T-helper 17 cell (primary cell): ENCODE data around the gene PPP2R1B. TPM values are rescaled to one million over a fixed set of nuclear protein-coding genes. Genes with fewer than 3 reads are reported as not detected.
A peak's percentile ranks its signal among the peaks of the same experiment; 100 is the strongest.

Experiments
- ATAC-seq: fragments of 150-1000 bp; cut with Tn5 transposase; 2 replicates; pipeline ENCODE4 v1.10.0; 2021; ENCODE audit warnings: mild to moderate bottlenecking, moderate library complexity
- DNase-seq, 3 donors: peaks; one replicate each; pipeline versions ENCODE4 v3.0.0 to v3.0.0-alpha.2; 2020 to 2021
- H3K9me3 ChIP-seq: one replicate; pipeline ENCODE4 v1.7.0; 2013; ENCODE audit warnings: low read length, mild to moderate bottlenecking; ENCODE audit not compliant: control insufficient read depth, poor library complexity, severe bottlenecking
- H3K27ac Mint-ChIP-seq: one replicate; pipeline ENCODE4 v1.8.0; 2022; ENCODE audit warnings: mild to moderate bottlenecking, moderate library complexity, mixed read lengths
- H3K27me3 Mint-ChIP-seq: one replicate; pipeline ENCODE4 v1.8.0; 2022; ENCODE audit warnings: mixed read lengths
- H3K36me3 Mint-ChIP-seq: one replicate; pipeline ENCODE4 v1.8.0; 2022; ENCODE audit warnings: low read depth, mixed read lengths
- H3K4me1 Mint-ChIP-seq: one replicate; pipeline ENCODE4 v1.8.0; 2022; ENCODE audit warnings: mild to moderate bottlenecking, mixed read lengths
- H3K4me3 Mint-ChIP-seq: one replicate; pipeline ENCODE4 v1.8.0; 2022; ENCODE audit warnings: mild to moderate bottlenecking, moderate library complexity, mixed read lengths
- total RNA-seq, 4 donors: library from RNA in 2 of 4; stranded (reverse) in 2 of 4; gene quantifications; one replicate each; pipeline ENCODE4 v1.2.3 and lab custom pipeline; 2022 to 2026

Gene PPP2R1B
- total RNA-seq, 2 donors from 2014 or later: 26.4 to 32.0 TPM

- H3K4me3 Mint-ChIP-seq: no peak overlapping the region
- H3K27me3 Mint-ChIP-seq: no peaks in the 10 kb centered on the region
- peaks cover 12% of the 10 kb centered on the region for H3K36me3 Mint-ChIP-seq
- ATAC-seq (no peak), DNase-seq (no peak)
- no peak overlapping the region for H3K27ac Mint-ChIP-seq
- no peaks in the 10 kb centered on the region for H3K9me3 ChIP-seq
- peaks cover 17% of the 10 kb centered on the region for H3K4me1 Mint-ChIP-seq
Measured at GRCh38 chr11:111759376-111759775, 6.8 kb downstream of the PPP2R1B start.

DNA sequence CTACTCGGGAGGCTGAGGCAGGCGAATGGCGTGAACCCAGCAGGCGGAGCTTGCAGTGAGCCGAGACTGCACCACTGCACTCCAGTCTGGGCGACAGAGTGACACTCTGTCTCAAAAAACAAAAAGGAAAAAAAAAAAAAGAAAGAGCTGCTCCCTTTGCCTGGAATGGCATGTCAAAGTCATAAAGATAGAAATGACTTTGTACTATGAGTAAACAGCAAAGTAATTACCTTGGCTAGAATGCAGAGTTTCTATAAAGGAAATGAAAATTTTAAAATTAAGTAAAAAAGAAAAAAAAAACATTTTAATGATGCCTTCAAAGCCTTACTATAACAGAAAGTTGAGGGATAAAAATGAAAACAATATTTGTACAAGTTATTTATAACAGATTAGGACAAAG is 10.1 kb downstream of the PPP2R1B start:
- no peak for DNase-seq
- no peak overlapping the region for H3K27ac Mint-ChIP-seq
- peaks cover 5% of the 10 kb centered on the region for H3K36me3 Mint-ChIP-seq
- H3K27me3 Mint-ChIP-seq: no peaks in the 10 kb centered on the region
- H3K4me1 Mint-ChIP-seq: peaks cover 7% of the 10 kb centered on the region
- H3K4me3 Mint-ChIP-seq: no peak overlapping the region
- ATAC-seq: no peak
- no peaks in the 10 kb centered on the region for H3K9me3 ChIP-seq

DNA sequence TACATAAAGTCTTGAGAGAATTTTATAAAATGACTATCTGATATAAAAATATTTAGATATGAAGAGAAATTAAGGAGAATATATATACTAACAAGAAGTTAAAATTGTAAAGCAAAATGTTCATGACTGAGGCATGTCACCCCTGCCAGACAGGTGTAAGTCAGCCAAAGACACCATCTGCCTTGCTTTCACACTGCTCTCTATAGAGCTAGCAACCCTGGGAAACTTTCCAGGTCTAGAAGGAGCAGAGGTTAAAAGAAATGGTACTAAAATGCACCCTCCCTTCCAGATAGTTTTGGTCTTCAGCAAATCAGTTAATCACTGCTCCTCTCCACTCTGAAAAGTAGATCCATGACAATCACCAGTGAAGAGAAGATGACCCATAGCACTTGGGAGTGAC is 16.5 kb downstream of the PPP2R1B start:
- H3K9me3 ChIP-seq: no peaks in the 10 kb centered on the region
- Mint-ChIP-seq H3K4me3 (no peak overlapping the region), H3K27me3 (no peaks in the 10 kb centered on the region), H3K36me3 (peaks cover 16% of the 10 kb centered on the region), H3K27ac (no peak overlapping the region), H3K4me1 (peaks cover 12% of the 10 kb centered on the region)
- DNase-seq: no peak
- ATAC-seq: no peak

- Mint-ChIP-seq H3K4me1 (peaks cover 15% of the 10 kb centered on the region), H3K36me3 (peaks cover 21% of the 10 kb centered on the region), H3K27ac (no peak overlapping the region), H3K4me3 (no peak overlapping the region), H3K27me3 (no peaks in the 10 kb centered on the region)
- H3K9me3 ChIP-seq: no peaks in the 10 kb centered on the region
- DNase-seq (no peak), ATAC-seq (no peak)
Measured at GRCh38 chr11:111748035-111748804, 18.0 kb downstream of the PPP2R1B start.

DNA sequence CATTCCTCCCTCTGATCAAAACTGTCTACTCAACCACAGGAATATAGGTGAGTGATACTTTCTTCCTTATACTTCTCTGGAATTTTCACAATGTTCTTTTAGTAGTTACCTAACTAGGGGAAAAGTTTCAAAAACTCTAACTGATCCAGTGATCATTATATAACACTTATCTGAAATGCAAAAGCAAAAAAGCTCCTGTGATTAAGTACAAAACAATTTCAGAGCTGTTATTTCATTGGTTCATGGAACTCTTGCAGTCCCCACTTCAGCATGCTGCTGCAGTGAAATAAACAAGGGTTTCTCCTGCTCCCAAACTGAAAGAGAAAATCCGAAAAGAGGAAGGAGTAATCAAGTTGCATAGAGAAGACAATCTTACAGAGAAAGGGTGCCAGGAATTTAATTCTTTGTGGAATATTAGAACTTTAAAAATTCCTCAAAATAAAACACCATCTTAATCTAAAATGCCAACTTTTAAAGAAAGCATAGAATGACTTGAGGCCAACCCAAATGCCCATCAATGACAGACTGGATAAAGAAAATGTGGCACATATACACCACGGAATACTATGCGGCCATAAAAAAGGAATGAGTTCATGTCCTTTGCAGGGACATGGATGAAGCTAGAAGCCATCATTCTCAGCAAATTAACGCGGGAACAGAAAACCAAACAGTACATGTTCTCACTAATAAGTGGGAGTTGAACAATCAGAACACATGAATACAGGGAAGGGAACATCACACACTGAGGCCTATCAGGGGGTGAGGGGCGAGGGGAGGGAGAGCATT is 20.3 kb downstream of the PPP2R1B start:
- no peaks in the 10 kb centered on the region for H3K9me3 ChIP-seq
- H3K36me3 Mint-ChIP-seq: peaks cover 23% of the 10 kb centered on the region

DNA sequence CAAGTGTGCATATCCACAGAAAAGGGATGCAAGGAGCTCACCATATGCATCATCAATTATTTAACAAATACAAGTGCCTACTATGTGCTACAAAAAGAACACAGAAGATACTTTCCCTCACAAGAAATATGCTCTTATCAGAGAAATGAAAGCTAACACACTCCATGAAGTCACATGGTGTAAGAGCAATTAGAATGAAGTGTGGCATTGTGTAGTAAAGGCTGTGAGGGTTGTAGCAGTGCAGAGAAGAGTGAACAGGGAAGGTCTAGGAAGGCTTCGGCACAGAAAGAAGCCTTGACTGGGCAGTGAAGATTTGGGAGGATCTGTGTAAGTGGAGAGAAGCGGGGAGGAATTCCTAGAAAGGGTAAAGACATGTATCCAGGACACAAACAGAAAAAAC is 22.5 kb downstream of the PPP2R1B start:
- no peak for DNase-seq
- no peak for ATAC-seq
- peak overlapping the region; percentile 91 for H3K27ac Mint-ChIP-seq
- no peak overlapping the region for H3K4me3 Mint-ChIP-seq
- peaks cover 11% of the 10 kb centered on the region for H3K4me1 Mint-ChIP-seq
- peaks cover 23% of the 10 kb centered on the region for H3K36me3 Mint-ChIP-seq
- H3K27me3 Mint-ChIP-seq: no peaks in the 10 kb centered on the region
- H3K9me3 ChIP-seq: no peaks in the 10 kb centered on the region

More for the DNA sequence above, 20.3 kb downstream of the PPP2R1B start:
- no peak for DNase-seq
- Mint-ChIP-seq H3K4me1 (peaks cover 11% of the 10 kb centered on the region), H3K4me3 (no peak overlapping the region), H3K27ac (no peak overlapping the region), H3K27me3 (no peaks in the 10 kb centered on the region)
- ATAC-seq: no peak

DNA sequence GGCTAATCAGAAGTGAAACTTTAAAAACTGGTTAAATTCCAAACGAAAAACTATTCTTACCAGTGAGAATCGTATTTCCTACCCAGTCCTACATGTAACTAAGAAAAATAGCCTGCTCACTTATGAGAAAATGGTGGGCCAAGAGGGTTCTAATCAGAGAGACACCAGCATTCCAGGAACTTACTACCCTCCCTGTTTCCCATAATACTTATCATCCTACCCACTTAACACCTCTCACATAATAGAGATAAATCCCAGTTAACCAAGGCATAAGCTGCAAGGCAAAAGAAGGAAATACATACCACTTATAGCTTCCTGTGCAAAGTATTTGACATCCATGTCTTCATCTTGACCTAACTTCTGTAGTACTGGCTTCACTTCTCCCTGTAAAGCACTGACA is 24.4 kb downstream of the PPP2R1B start:
- no peak for ATAC-seq
- peaks cover 13% of the 10 kb centered on the region for H3K4me1 Mint-ChIP-seq

GRCh38 chr11:111739299-111739698 is 26.9 kb downstream of the PPP2R1B start:
- H3K9me3 ChIP-seq: no peaks in the 10 kb centered on the region
- Mint-ChIP-seq H3K27me3 (no peaks in the 10 kb centered on the region), H3K4me3 (no peak overlapping the region), H3K36me3 (peaks cover 7% of the 10 kb centered on the region), H3K4me1 (peaks cover 12% of the 10 kb centered on the region), H3K27ac (no peak overlapping the region)
- ATAC-seq: no peak
- DNase-seq: no peak

More for the DNA sequence above, 24.4 kb downstream of the PPP2R1B start:
- no peaks in the 10 kb centered on the region for H3K27me3 Mint-ChIP-seq
- no peak overlapping the region for H3K4me3 Mint-ChIP-seq
- H3K27ac Mint-ChIP-seq: no peak overlapping the region
- no peaks in the 10 kb centered on the region for H3K9me3 ChIP-seq
- H3K36me3 Mint-ChIP-seq: peaks cover 17% of the 10 kb centered on the region
- no peak for DNase-seq

- Mint-ChIP-seq H3K27me3 (no peaks in the 10 kb centered on the region), H3K4me1 (peaks cover 9% of the 10 kb centered on the region), H3K36me3 (peaks cover 2% of the 10 kb centered on the region), H3K4me3 (peak overlapping the region; percentile 70), H3K27ac (no peak overlapping the region)
- H3K9me3 ChIP-seq: no peaks in the 10 kb centered on the region
- no peak for ATAC-seq
- no peak for DNase-seq
Measured at GRCh38 chr11:111737444-111738210, 28.6 kb downstream of the PPP2R1B start.

- H3K27ac Mint-ChIP-seq: no peak overlapping the region
- peaks cover 2% of the 10 kb centered on the region for H3K36me3 Mint-ChIP-seq
- no peaks in the 10 kb centered on the region for H3K27me3 Mint-ChIP-seq
- peak overlapping the region; percentile 70 for H3K4me3 Mint-ChIP-seq
- ATAC-seq (no peak), DNase-seq (no peak)
- H3K9me3 ChIP-seq: no peaks in the 10 kb centered on the region
- H3K4me1 Mint-ChIP-seq: peaks cover 9% of the 10 kb centered on the region
Measured at GRCh38 chr11:111736621-111737443, 29.4 kb downstream of the PPP2R1B start.

DNA sequence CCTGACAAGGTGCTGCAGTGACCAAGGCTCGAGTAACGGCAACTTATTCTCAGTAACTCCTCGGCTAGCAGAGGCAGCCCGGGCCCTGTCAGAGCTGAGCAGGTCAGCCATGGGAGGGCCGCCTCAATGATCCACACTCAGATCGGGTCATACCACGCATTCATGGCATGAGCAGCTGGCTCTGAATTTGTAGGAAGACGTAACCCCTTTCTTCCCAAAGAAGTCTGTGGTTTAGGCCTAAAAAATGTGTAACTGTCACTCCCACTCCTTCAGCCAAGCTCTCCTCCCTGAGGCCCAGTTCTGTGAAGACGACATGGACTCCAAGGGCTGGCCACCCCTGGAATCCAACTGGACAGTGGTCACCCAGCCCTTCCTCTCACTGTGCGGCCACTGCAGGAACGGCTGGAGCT is 30.0 kb downstream of the PPP2R1B start:
- H3K9me3 ChIP-seq: no peaks in the 10 kb centered on the region
- H3K27ac Mint-ChIP-seq: peak overlapping the region; percentile 24
- H3K4me1 Mint-ChIP-seq: peaks cover 9% of the 10 kb centered on the region
- DNase-seq (no peak), ATAC-seq (no peak)
- H3K27me3 Mint-ChIP-seq: no peaks in the 10 kb centered on the region
- H3K4me3 Mint-ChIP-seq: no peak overlapping the region
- H3K36me3 Mint-ChIP-seq: peaks cover 2% of the 10 kb centered on the region

DNA sequence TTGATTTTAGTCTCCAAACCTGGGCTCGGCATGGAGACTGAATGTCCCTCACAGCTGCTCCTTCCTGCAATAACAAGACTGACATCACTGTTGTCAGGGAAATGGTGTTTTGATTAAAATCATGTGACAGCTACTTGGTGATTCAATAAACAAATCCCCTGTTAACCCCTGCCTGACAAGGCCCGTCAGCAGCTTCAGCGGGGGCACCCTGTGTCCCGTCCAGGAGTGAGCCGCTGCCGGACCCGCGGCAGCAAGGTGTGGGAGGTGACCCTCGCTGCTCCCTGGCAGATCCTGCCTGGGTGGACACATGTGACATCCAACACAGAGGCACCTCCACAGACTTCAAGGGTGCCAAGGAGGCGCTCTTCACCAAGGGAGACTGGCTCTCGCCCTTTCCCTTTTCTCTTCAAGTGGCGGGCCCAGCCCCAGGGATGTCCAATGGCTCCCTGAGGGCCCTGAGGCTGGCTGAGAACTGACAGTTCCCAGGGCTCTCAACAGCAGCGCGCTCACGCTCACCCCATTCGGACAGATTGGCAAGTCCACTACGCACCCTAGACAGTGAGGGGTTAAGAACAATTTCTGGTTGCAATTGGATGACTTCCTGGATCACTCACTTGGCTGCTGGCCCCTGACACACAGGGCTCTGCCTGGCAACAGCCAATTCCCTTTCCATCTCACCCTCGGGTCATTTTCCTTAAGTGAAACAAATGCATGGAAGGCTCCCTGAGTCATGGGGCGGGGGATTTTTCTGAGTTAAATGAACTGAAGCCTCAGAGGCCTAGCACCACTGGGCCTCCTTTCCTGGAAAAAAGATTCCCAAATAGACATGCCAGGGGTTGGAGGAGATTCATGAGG is 30.7 kb downstream of the PPP2R1B start:
- Mint-ChIP-seq H3K27me3 (no peaks in the 10 kb centered on the region), H3K4me3 (no peak overlapping the region), H3K27ac (peak overlapping the region; percentile 74), H3K36me3 (no peaks in the 10 kb centered on the region), H3K4me1 (peaks cover 9% of the 10 kb centered on the region)
- DNase-seq: no peak
- ATAC-seq: no peak
- H3K9me3 ChIP-seq: no peaks in the 10 kb centered on the region
